Measurements from ENCODE around the gene KRTAP10-6.
"Not testable (repeated sequence)": the region's sequence is repeated elsewhere in the genome, so short reads cannot be mapped to it uniquely, and the experiment has no call there.

Gene KRTAP10-6

DNA sequence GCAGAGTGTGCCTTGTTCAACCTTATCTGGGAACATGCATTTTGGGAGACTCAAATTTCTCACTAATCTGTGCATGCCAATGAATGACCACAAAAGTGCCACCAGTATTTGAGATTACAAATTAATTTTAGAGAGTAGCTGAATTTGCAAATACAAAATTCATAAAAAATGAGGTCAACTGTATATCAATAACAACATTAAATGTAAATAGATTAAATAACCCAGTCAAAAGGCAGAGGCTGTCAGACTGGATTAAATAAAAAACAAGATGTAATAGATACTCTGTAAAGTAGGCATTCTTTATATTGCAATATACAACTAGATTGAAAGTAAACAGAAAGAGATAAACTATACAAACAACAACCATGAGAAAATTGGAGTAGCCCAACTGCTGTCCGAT is 28.2 kb downstream of the KRTAP10-6 start:
- no peak for DNase-seq

GRCh38 chr21:44558695-44559094 is 33.6 kb downstream of the KRTAP10-6 start, which contains the start of gene KRTAP10-3:
TSS of gene KRTAP10-3 (minus strand) at chr21:44558795. CDS start at chr21:44558715, 80 bp downstream.
- no peak for DNase-seq

DNA sequence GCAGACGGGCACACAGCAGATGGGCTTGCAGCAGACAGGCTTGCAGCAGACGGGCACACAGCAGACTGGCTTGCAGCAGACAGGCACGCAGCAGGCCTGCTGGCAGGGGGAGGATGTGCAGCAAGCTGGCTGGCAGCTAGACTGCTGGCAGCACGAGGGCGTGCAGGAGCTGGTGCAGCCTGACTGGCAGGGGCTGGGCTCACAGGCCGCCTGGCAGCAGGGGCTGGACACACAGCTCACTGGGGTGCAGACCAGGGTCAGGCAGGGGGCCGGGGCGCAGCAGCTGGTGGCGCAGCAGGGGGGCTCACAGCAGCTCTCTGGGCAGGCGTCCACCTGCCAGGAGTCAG is 34.0 kb downstream of the KRTAP10-6 start:
- not testable (repeated sequence) for DNase-seq

DNA sequence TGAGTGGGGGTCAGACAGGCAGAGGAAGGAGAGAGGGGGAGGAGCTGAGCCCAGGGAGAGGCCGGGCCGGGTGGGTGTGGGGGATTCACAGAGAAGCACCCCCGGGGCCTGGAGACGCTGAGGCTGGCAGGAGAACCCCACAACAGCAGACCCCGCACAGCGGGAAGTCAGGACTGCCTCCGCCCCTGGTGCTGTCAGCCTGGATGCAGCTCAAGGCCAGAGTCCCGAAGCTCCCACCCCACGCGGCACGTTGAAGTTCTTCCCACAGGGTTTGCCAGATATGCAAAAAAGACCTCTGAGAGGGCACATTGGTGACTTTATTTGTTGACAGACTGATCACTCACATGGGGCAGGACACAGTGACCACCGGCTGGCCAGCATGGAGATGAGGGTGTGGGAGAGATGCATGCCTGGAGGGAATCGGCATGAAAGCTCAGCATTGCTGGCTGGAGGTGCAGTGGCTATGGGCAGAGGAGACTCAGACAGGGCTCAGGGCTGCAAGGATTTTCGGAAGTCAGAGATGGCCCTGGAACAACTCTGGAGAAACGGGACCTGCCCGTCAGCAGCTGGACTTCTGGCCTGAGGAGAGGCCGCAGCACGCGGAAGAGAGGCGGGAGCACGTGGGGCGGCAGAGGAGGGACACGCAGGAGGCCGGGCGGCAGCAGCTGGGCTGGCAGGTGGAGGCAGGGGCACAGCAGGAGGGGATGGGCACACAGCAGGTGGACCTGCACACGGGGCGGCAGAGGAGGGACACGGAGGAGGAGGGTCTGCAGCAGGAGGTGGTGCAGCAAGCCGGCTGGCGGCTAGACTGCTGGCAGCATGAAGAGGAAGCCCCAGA is 34.6 kb downstream of the KRTAP10-6 start:
- no peak for DNase-seq

GRCh38 chr21:44556879-44557278 is 35.4 kb downstream of the KRTAP10-6 start:
- DNase-seq = no peak

- no peak for DNase-seq
These were observed 37.0 kb downstream of the KRTAP10-6 start for GRCh38 chr21:44555200-44555875.

DNA sequence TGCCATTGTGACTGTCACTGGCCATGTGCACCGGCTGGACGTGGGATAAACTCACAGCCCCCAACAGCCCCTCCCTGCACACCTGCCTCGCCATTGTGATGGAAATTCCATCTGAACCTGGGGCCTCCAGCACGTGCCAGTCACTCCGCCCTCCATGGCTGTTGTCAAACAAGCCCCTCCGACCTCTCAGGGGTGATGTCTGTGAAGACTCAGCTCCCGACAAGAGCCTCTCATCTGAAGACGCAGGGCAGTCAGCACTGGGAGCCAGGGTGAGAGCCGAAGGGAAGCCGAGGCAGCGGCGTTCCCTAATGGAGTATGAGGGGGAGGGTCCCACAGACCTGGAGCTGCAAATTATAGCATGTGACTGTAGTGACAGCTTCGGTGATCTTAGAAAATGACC is 39.6 kb downstream of the KRTAP10-6 start:
- no peak for DNase-seq

DNA sequence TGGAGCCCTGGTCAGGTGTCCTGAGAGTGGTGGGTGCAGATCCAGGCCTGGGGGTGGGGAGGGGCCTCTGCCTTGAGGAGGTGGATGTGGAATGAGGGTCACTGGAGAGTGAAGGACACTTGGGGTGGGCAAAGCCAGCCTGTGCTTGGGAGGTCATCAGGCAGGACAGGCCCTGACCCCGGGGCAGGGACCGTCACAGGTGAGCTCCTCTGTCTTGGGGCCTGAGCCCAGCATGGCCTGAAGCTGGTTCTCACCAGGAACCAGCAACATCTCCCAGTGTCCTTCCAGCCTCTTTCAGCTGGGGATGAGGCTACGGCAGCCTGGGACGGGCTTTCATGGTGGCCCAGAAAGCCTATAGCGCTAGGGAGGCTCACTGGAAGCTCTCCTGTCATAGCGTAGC is 40.2 kb downstream of the KRTAP10-6 start:
- DNase-seq = no peak

DNA sequence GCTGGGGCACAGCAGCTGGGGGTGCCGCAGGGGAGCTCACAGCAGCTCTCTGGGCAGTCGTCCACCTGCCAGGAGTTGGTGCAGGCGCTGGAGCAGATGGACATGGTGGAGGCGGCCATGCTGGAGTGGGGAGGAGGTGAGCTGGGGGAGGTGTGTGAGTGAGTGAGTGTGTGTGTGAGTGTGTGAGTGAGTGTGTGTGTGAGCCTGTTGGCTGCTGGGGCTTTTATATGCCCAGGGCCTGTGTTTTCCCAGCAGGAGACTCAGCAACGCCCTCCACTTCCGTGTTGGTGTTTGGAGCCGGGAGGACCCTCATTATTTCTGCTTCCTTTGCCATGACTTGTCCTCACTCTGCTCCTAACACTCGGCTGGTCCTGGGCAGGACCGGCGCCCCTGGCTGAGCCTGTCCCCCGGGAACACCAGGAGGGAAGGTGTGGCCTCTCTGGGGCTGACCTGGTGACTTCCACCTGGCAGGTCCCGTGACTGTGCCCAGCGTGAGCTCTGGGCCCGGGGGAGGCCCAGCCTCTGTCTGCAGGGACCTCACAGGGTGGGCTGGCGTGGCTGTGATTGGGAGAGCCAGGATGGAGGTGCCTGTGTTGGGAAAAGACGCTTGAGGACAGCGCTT is 40.9 kb downstream of the KRTAP10-6 start, which contains the start of gene KRTAP10-2:
KRTAP10-2 (minus strand) TSS at position 166 of the 622 bp plus-strand sequence; CDS start at position 119, 47 bp downstream.
- DNase-seq = no peak

GRCh38 chr21:44550807-44551206 is 41.5 kb downstream of the KRTAP10-6 start:
- DNase-seq = no peak

DNA sequence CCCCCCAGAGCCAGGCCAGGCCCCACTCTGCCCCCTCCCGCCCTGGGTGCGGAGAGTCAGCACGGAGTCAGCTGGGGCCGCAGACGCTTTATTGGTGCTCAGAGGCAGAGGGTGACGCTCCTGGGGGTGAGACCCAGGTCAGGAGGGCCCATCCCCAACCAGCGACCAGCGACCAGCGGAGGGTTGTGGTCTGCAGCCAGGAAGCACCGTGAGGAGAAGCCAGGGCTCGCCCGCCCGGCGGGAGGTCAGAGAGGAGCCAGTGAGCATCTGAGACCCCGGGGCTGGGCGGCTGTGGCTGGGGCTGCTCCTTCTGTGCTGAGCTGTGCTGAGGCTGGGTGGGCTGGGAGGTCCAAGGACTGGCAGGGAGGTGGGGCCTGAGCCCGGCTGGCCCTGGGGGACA is 42.0 kb downstream of the KRTAP10-6 start:
- not testable (repeated sequence) for DNase-seq

- DNase-seq = no peak
These were observed 42.6 kb downstream of the KRTAP10-6 start for GRCh38 chr21:44549525-44550211.

DNA sequence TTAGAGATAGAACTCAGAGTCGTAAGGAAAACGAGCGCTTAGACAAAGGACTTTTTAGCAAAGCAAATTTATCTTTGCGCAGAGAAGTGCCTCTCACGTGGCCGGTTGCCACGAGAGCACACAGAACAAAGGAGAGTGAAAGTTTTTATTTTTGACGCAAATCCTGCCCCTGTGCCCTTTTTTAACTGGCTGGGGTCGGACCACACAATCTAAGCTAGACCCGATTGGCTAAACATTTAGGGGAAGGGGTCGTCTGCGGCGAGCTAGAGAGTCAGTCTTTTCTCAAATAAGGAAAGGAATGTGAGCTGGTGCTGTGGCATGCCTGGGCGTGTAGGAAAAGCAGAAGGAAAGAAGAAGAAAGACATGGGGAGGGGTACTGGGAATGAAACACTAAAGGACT is 43.4 kb downstream of the KRTAP10-6 start:
- DNase-seq = no peak

DNA sequence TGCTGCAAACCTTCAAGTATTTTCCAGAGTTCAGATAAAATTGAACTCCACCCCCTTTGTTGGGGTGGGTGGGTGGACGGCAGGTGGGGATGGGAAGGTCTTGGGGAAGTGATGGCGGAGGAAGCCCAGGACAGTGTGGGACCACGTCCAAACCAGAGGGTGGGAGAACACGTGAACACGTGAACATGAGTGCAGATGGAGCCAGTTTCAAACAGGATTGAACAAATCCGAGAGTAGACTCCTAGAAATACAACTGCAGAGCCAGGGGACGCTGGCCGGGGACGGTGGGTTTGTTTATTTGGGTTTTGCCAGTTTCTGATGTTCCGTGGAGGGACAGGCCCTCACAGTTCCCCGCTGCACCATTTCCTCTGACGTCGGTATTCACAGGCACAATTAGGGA is 43.9 kb downstream of the KRTAP10-6 start:
- no peak for DNase-seq

DNA sequence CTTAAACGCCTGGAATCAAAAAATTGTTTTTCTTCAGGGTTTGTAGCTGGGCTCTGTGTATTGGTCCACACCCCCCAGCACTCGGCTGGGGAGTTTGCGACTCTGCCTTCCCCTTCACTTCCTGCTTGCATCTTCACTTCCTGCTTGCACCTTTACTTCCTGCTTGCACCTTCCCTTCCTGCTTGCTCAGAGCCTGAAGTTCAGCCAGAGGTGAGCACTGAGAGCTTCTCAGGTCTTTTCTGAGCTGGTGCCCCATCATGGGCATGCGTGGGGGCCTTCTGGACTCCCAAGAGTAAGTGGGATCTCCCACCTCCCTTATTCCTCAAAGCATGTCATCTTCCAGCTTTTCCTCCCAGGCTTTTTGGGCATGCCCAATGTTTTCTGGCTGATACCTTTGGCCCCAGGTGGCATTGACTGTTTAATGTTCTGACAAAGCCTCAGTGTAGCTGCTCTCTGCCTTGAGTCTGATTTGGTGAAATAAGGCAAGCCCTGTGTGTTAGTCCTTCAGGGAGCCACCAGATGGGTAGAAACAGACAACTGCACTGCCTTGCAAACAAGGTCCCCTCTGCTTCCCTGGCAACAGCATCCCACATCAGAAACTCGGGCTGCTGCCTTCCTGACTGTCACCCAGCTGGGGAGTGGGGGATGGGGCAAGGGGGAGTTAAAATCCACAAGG is 44.5 kb downstream of the KRTAP10-6 start:
- DNase-seq = no peak

DNA sequence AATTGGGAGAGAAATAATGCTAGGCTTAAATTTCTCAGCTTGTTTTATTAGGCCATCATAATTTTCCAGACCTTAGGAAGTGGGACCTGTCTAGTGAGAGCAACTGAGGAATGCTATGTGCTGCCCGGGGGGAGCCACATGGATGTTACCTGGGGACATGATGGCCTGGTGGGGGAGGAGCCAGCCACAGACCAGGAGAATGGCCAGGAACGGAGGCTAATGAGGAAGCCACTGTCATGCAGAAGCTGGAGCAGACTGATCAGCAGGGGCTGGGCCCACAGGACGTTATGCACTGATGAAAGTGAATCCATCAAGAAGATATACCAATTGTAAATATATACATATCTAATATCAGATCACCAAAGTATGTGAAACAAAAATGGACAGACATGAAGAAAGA is 47.7 kb downstream of the KRTAP10-6 start:
- no peak for DNase-seq

- no peak for DNase-seq
These were observed 49.6 kb downstream of the KRTAP10-6 start for GRCh38 chr21:44542716-44543115.

All from nucleus accumbens (tissue), 56 donors.